Lung (tissue), 12 donors: Measurements from ENCODE around the gene FIGNL1. TPM values are rescaled to one million over a fixed set of nuclear protein-coding genes. Genes with fewer than 3 reads are reported as not detected.
"Not testable (repeated sequence)": the region's sequence is repeated elsewhere in the genome, so short reads cannot be mapped to it uniquely, and the experiment has no call there.

ENCODE experiments used
- ATAC-seq: fragments of 200-7000 bp; cut with Tn5 transposase; one replicate; pipeline ENCODE4 v1.9.1; 2020; ENCODE audit warnings: moderate number of reproducible peaks; ENCODE audit not compliant: insufficient read depth, low FRiP score
- DNase-seq, 3 donors: peaks; one replicate each; pipeline ENCODE4 v3.0.0-alpha.2; 2013 to 2017
- H3K27ac ChIP-seq, 2 donors: one replicate each; pipeline ENCODE4 v1.5.1; 2013; ENCODE audit warnings: mild to moderate bottlenecking in 2 of 2, moderate library complexity in 2 of 2, control low read depth in 1 of 2, inconsistent platforms in 1 of 2, low read depth in 1 of 2, low read length in 1 of 2
- H3K27me3 ChIP-seq, 3 donors: one replicate each; pipeline ENCODE4 v1.5.1; 2013; ENCODE audit warnings: low read length in 2 of 3; ENCODE audit not compliant: control insufficient read depth in 3 of 3, insufficient read depth in 3 of 3
- H3K36me3 ChIP-seq, 4 donors: one replicate each; pipeline ENCODE4 v1.5.1; 2013; ENCODE audit warnings: low read length in 4 of 4, mild to moderate bottlenecking in 1 of 4, moderate library complexity in 1 of 4; ENCODE audit not compliant: control insufficient read depth in 4 of 4, insufficient read depth in 4 of 4
- H3K4me1 ChIP-seq, 5 donors: one replicate each; pipeline ENCODE4 v1.5.1; 2013; ENCODE audit warnings: low read length in 5 of 5, mild to moderate bottlenecking in 2 of 5, moderate library complexity in 1 of 5; ENCODE audit not compliant: control insufficient read depth in 5 of 5, insufficient read depth in 5 of 5
- H3K4me3 ChIP-seq: one replicate; pipeline ENCODE4 v1.5.1; 2013; ENCODE audit warnings: mild to moderate bottlenecking, control low read depth, moderate library complexity
- H3K9ac ChIP-seq, 2 donors: one replicate each; pipeline ENCODE4 v1.5.1; 2013; ENCODE audit warnings: low read length in 2 of 2, control low read depth in 1 of 2; ENCODE audit not compliant: insufficient read depth in 1 of 2
- H3K9me3 ChIP-seq, 4 donors: one replicate each; pipeline ENCODE4 v1.5.1; 2013; ENCODE audit warnings: low read length in 3 of 4, mild to moderate bottlenecking in 1 of 4, moderate library complexity in 1 of 4; ENCODE audit not compliant: control insufficient read depth in 4 of 4, insufficient read depth in 3 of 4
- WGBS, 2 donors: extraction: QIAGEN DNeasy Blood & Tissue Kit; methylation state at CpG; one replicate each; pipeline ENCODE4 v1.1.7; 2013; 5-methylcytosine and 5-hydroxymethylcytosine counted together
- polyA plus RNA-seq, 2 donors: library from polyadenylated mRNA; stranded (reverse); fragments of 200-250 nt; gene quantifications; one replicate each; pipeline ENCODE4 v1.2.1, GENCODE V29; 2013
- total RNA-seq, 2 donors: library from RNA; depleted of rRNA in 1 of 2; stranded (reverse); fragments of >200 nt in 1 of 2; gene quantifications; one replicate each; pipeline ENCODE4 v1.2.1, GENCODE V29; 2014 to 2021
- TF ChIP-seq, protein P1 (sequence below): IDR thresholded peaks from 2 replicates; pipeline ENCODE4 v1.5.1; 2012; ENCODE audit warnings: mild to moderate bottlenecking; ENCODE audit errors: control extremely low read depth, extremely low read depth
- donor health status: control.
- donor health status: control.
- donor health status: Bipolar disorder and iron deficiency.
- donor health status: healthy.
- donor health status: DM: yes; HTN: yes; CAD: no.

FIGNL1 gene
- total and polyA plus RNA-seq, 4 donors = 3.0 to 17.0 (median 6.2) TPM

DNA sequence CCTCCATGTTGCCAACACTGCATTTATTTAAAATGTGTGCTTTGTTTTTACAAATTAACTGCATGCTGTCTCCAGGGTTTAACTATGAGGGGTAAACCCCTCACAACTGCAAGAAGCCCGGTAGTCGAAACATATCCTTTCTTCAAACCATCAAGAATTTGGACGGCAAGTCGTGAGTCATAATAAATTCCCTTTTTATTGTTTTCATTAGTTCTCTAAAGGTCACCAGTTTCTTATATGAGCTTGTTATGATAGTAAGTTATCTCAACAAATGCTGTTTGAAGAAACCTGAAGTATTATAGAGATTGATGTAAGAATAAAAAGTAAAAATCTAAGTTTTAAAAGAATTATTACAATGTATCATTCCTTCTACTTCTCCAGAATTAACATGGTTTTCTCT, 12.2 kb upstream of the FIGNL1 start:
- H3K4me3 ChIP-seq = no peak overlapping the region
- WGBS, 2 donors = 85 to 95% methylated on average over 4 of the region's 4 CpGs
- TF ChIP-seq, protein P1, sequence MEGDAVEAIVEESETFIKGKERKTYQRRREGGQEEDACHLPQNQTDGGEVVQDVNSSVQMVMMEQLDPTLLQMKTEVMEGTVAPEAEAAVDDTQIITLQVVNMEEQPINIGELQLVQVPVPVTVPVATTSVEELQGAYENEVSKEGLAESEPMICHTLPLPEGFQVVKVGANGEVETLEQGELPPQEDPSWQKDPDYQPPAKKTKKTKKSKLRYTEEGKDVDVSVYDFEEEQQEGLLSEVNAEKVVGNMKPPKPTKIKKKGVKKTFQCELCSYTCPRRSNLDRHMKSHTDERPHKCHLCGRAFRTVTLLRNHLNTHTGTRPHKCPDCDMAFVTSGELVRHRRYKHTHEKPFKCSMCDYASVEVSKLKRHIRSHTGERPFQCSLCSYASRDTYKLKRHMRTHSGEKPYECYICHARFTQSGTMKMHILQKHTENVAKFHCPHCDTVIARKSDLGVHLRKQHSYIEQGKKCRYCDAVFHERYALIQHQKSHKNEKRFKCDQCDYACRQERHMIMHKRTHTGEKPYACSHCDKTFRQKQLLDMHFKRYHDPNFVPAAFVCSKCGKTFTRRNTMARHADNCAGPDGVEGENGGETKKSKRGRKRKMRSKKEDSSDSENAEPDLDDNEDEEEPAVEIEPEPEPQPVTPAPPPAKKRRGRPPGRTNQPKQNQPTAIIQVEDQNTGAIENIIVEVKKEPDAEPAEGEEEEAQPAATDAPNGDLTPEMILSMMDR = no peak
- ATAC-seq = no peak
- no peaks in the 10 kb centered on the region for H3K27me3 ChIP-seq
- H3K36me3 ChIP-seq = no peaks in the 10 kb centered on the region
- H3K9ac ChIP-seq = no peak overlapping the region
- no peak for DNase-seq
- H3K4me1 ChIP-seq = no peaks in the 10 kb centered on the region
- H3K9me3 ChIP-seq = no peaks in the 10 kb centered on the region
- H3K27ac ChIP-seq = no peak overlapping the region

DNA sequence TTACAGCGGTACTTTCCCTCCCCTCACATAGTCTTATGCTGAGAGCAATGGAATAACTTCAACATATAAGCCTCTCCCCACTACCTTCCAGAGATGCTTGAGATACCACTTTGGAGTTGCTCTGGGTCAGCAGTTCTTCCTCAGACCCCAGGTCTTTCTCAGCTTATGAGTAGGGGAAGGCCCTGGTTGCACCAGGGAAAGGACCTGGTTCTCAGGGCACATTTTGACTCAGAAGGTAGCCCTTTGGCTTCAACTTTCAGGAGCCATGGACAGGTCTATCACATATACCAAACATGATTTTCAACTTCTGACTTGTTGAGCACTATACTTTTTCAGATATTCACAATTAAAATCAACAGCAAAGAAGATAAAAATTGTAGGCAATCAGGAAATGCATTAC, 11.5 kb upstream of the FIGNL1 start:
- TF ChIP-seq, protein P1 = no peak
- no peak for DNase-seq
- Histone ChIP-seq H3K4me3 (no peak overlapping the region), H3K9ac (no peak overlapping the region), H3K9me3 (no peaks in the 10 kb centered on the region), H3K36me3 (no peaks in the 10 kb centered on the region), H3K4me1 (no peaks in the 10 kb centered on the region), H3K27me3 (no peaks in the 10 kb centered on the region), H3K27ac (no peak overlapping the region)
- WGBS, 2 donors = 100% methylated on average over 1 of the region's 1 CpG
- ATAC-seq = no peak

DNA sequence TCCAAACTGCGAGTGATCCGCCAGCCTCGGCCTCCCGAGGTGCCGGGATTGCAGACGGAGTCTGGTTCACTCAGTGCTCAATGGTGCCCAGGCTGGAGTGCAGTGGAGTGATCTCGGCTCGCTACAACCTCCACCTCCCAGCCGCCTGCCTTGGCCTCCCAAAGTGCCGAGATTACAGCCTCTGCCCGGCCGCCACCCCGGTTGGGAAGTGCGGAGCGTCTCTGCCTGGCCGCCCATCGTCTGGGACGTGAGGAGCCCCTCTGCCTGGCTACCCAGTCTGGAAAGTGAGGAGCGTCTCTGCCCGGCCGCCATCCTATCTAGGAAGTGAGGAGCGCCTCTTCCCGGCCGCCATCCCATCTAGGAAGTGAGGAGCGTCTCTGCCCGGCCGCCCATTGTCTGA, 9.0 kb upstream of the FIGNL1 start:
- not testable (repeated sequence) for H3K27me3 ChIP-seq, H3K9me3 ChIP-seq, H3K9ac ChIP-seq, H3K4me1 ChIP-seq, H3K36me3 ChIP-seq, ATAC-seq, H3K4me3 ChIP-seq, DNase-seq, H3K27ac ChIP-seq
- WGBS, 2 donors = 98 to 99% methylated on average over 20 to 27 of the region's 27 CpGs

DNA sequence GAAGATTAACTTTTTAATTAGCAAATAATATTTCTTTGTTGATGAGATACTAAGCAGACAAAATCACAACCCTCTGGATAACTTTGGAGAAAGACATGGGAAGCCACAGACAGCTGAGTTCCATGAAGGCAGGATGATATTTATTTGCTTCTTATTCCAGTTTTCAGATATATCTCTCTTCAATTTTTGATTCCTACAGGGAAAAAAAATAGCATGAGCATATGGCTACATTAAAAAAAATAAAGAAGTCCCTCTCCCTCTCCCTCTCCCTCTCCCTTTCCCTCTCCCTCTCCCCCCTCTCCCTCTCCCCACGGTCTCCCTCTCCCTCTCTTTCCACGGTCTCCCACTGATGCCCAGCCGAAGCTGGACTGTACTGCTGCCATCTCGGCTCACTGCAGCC, 8.5 kb upstream of the FIGNL1 start:
- not testable (repeated sequence) for H3K9ac ChIP-seq, H3K4me3 ChIP-seq, DNase-seq, H3K27ac ChIP-seq, H3K9me3 ChIP-seq, H3K4me1 ChIP-seq, H3K36me3 ChIP-seq, ATAC-seq, H3K27me3 ChIP-seq
- WGBS, 2 donors = 95% methylated on average over 3 of the region's 4 CpGs; no CpG with 5 or more reads in 1 of the 2 donors
